SK-N-MC (cell line): ENCODE measurements around the gene KIF21B.
"Not testable (repeated sequence)": the region's sequence is repeated elsewhere in the genome, so short reads cannot be mapped to it uniquely, and the experiment has no call there.

Source experiments
- DNase-seq: peaks from one replicate; pipeline ENCODE4 v3.0.0-alpha.2; 2011; ENCODE audit warnings: low read depth, low spot score
- H3K27ac ChIP-seq: fragments of 200-600 bp; sonication (generic); 2 replicates; pipeline ENCODE4 v1.5.1; 2016; ENCODE audit warnings: mixed run types
- H3K36me3 ChIP-seq: fragments of 200-600 bp; sonication (generic); 2 replicates; pipeline ENCODE4 v1.6.1; 2017; ENCODE audit warnings: antibody characterized with exemption, low read length, mixed read lengths; ENCODE audit not compliant: insufficient read depth
- H3K4me3 ChIP-seq: fragments of 200-600 bp; sonication (generic); 2 replicates; pipeline ENCODE4 v1.5.1; 2016
- H3K9ac ChIP-seq: fragments of 200-600 bp; sonication (generic); 2 replicates; pipeline ENCODE4 v1.8.0; 2017; ENCODE audit warnings: mixed run types, mixed read lengths; ENCODE audit not compliant: insufficient read length
- H3K9me3 ChIP-seq: fragments of 200-600 bp; sonication (generic); 2 replicates; pipeline ENCODE4 v1.6.1; 2017; ENCODE audit warnings: low read depth, mild to moderate bottlenecking, antibody characterized with exemption, low read length, moderate library complexity, mixed read lengths
- EZH2 ChIP-seq: fragments of 200-600 bp; sonication (generic); IDR thresholded peaks from one replicate; pipeline ENCODE4 v1.6.1; 2017; ENCODE audit warnings: antibody characterized with exemption
- FOXP2 ChIP-seq: optimal IDR thresholded peaks from 2 replicates; pipeline ENCODE3; 2011; ENCODE audit warnings: mild to moderate bottlenecking, moderate library complexity; ENCODE audit not compliant: insufficient read depth; ENCODE audit errors: extremely low read length, control extremely low read depth
- POLR2AphosphoS5 ChIP-seq: IDR thresholded peaks from 2 replicates; pipeline ENCODE4 v1.6.1; 2012; ENCODE audit warnings: mild to moderate bottlenecking, low read depth, low read length, borderline replicate concordance

Gene KIF21B

GRCh38 chr1:200968469-200969410 is 54.8 kb downstream of the KIF21B start:
- no peak overlapping the region for H3K27ac ChIP-seq

GRCh38 chr1:200967693-200968468 is 55.6 kb downstream of the KIF21B start:
- Histone ChIP-seq H3K4me3 (no peak overlapping the region), H3K9me3 (no peaks in the 10 kb centered on the region), H3K27ac (no peak overlapping the region), H3K9ac (no peak overlapping the region), H3K36me3 (no peaks in the 10 kb centered on the region)
- DNase-seq: no peak
- no peak for TF ChIP-seq FOXP2
- no peak for TF ChIP-seq POLR2AphosphoS5
- TF ChIP-seq EZH2: no peak

More at GRCh38 chr1:200968469-200969410, 54.8 kb downstream of the KIF21B start:
- no peaks in the 10 kb centered on the region for H3K36me3 ChIP-seq
- no peak overlapping the region for H3K9ac ChIP-seq
- no peak for DNase-seq
- TF ChIP-seq POLR2AphosphoS5: no peak
- TF ChIP-seq FOXP2: no peak
- TF ChIP-seq EZH2: no peak
- no peaks in the 10 kb centered on the region for H3K9me3 ChIP-seq
- H3K4me3 ChIP-seq: no peak overlapping the region

- TF ChIP-seq POLR2AphosphoS5: no peak
- TF ChIP-seq EZH2: no peak
- no peak for TF ChIP-seq FOXP2
- DNase-seq: no peak
- Histone ChIP-seq H3K9me3 (no peaks in the 10 kb centered on the region), H3K4me3 (no peak overlapping the region), H3K9ac (no peak overlapping the region), H3K36me3 (no peaks in the 10 kb centered on the region), H3K27ac (no peak overlapping the region)
These were observed 56.6 kb downstream of the KIF21B start for GRCh38 chr1:200966934-200967333.

- Histone ChIP-seq H3K4me3 (no peak overlapping the region), H3K9ac (no peak overlapping the region), H3K27ac (no peak overlapping the region), H3K9me3 (no peaks in the 10 kb centered on the region), H3K36me3 (no peaks in the 10 kb centered on the region)
- DNase-seq: no peak
- no peak for TF ChIP-seq FOXP2
- TF ChIP-seq EZH2: no peak
- no peak for TF ChIP-seq POLR2AphosphoS5
These were observed 58.3 kb downstream of the KIF21B start for GRCh38 chr1:200965111-200965805.

GRCh38 chr1:200963888-200964287 is 59.6 kb downstream of the KIF21B start:
- not testable (repeated sequence) for H3K27ac ChIP-seq, H3K4me3 ChIP-seq, DNase-seq, H3K9me3 ChIP-seq, H3K9ac ChIP-seq, H3K36me3 ChIP-seq

GRCh38 chr1:200963076-200963475 is 60.4 kb downstream of the KIF21B start:
- no peak overlapping the region for H3K27ac ChIP-seq
- no peak for DNase-seq
- H3K9ac ChIP-seq: no peak overlapping the region
- no peak overlapping the region for H3K4me3 ChIP-seq
- H3K9me3 ChIP-seq: no peaks in the 10 kb centered on the region
- no peak for TF ChIP-seq EZH2
- no peak for TF ChIP-seq FOXP2
- no peak for TF ChIP-seq POLR2AphosphoS5
- no peaks in the 10 kb centered on the region for H3K36me3 ChIP-seq

- no peak for DNase-seq
- no peak overlapping the region for H3K9ac ChIP-seq
- TF ChIP-seq FOXP2 (no peak), POLR2AphosphoS5 (no peak), EZH2 (no peak)
- no peaks in the 10 kb centered on the region for H3K36me3 ChIP-seq
- H3K9me3 ChIP-seq: no peaks in the 10 kb centered on the region
- H3K27ac ChIP-seq: no peak overlapping the region
- no peak overlapping the region for H3K4me3 ChIP-seq
These were observed 60.9 kb downstream of the KIF21B start for GRCh38 chr1:200962631-200963030.

- not testable (repeated sequence) for H3K9ac ChIP-seq, DNase-seq, H3K36me3 ChIP-seq, H3K4me3 ChIP-seq, H3K9me3 ChIP-seq, H3K27ac ChIP-seq
These were observed 61.4 kb downstream of the KIF21B start for GRCh38 chr1:200962151-200962550.
